ENCODE data around the gene HSPB8.

The HSPB8 gene

DNA sequence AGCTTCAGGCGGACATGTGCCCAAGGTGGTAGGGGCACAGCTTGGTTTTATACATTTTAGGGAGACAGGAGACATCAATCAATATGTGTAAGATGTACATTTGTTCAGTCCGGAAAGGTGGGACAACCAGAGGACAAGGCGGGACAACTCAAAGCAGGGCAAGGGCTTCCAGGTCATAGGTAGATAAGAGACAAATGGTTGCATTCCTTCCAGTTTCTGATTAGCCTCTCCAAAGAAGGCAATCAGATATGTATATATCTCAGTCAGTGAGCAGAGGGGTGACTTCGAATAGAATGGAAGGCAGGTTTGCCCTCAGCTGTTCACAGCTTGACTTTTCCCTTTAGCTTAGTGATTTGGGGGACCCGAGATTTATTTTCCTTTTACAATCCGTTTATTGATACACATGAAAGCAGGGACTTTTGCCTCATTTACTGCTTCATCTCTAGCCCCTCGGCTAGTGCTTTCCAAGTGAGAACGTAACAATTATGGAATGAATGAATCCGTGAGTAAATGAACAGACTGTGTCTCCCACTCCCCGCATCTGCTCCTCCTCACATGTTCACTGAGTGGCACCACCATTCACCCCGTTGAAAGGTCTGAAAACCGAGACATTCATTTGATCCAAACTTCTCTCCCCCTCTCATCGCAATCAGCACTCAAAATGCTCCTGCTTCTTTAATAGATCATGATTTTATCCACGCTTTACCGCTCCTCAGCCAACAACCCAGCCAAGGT, 6.9 kb upstream of the HSPB8 start:
- no peak for DNase-seq

DNA sequence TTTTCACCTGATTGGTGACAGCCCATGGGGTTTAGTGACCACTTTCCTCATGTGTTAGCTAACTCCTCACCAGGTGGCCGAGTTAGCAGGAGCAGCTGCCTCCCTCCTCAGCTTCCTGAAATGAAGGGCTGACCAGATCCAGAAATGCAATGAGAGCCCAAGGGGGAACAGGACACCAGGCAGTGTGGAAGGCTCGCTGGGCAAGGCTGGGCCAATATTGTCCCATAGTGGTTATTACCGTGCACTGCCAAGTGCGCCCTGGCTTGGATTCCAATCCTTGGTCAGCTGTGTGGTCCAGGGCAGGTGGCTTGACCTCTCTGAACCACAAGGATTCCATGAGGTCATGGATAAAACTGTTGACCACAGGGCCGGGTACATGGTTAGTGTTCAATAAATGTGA, 3.6 kb upstream of the HSPB8 start:
- DNase-seq = no peak

- no peak for DNase-seq
Measured at GRCh38 chr12:119176267-119177055, 2.3 kb upstream of the HSPB8 start.

DNA sequence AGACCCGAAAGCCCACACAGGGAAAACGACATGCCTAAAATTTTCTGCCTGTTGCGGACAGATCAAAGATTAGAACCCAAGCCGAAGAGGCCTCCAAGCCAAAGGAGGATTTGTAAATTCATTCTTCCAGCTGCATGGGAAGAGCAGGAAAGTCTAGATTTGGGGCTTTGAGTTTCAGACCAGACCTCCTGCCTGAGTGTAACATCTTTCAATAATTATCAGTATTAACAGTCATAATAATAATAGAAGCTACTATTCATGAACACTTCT, 1.7 kb upstream of the HSPB8 start:
- no peak for DNase-seq

DNA sequence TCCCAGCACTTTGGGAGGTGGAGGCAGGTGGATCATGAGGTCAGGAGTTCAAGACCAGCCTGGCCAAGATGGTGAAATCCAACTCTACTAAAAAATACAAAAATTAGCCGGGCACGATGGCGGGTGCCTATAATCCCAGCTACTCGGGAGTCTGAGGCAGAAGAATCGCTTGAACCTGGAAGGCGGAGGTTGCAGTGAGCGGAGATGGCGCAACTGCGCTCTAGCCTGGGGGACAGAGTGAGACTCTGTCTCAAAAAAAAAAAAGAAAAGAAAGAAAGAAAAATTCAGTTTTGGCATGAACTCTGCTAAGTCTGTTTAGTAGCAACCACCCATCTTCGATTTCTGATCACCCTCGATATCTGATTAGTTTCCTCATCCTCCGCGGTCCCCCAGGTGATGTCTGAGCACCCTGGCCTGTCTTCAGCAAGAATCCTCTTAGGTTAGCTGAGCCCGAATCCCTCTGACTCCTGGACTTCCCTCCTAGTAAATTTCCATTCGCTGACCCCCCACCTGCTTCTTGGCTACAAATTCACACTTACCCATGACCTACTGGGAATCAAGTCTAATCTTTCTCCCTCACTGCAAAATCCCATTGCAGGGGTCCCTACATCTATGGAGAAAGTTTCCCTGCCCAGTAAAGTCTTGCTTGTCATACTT, 879 bp upstream of the HSPB8 start:
- no peak for DNase-seq

DNA sequence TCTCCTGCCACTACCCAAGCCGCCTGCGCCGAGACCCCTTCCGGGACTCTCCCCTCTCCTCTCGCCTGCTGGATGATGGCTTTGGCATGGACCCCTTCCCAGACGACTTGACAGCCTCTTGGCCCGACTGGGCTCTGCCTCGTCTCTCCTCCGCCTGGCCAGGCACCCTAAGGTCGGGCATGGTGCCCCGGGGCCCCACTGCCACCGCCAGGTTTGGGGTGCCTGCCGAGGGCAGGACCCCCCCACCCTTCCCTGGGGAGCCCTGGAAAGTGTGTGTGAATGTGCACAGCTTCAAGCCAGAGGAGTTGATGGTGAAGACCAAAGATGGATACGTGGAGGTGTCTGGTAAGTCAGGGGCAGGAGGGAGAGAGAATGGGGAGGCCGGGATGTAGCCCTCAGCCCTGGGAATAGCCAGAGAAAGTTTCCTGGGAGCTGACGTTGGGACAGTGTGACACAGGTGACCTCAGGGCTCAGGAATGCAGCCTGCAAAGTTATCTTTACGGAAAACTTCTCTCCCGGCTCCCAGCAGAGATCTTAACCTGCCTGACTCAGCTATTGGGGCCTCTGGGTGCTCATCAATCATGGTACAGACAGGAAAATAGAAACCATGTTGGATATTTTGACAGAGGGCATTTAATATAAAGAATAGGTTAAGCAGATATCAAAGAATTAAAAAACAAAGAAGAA, 747 bp downstream of the HSPB8 start:
- no peak for DNase-seq

GRCh38 chr12:119180380-119181040, 1.8 kb downstream of the HSPB8 start:
- DNase-seq = no peak

DNA sequence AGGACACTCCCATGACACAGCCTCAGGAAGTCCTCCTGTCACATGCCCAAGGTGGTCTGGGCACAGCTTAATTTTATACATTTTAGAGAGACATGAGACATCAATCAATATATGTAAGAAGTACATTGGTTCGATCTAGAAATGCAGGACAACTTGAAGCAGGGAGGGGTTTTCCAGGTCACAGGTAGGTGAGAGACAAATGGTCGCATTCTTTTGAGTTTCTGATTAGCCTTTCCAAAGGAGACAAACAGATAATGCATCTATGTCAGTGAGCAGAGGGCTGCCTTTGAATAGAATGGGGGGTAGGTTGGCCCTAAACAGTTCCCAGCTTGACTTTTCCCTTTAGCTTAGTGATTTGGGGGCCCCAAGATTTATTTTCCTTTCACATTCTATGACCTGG, 2.5 kb downstream of the HSPB8 start:
- DNase-seq = no peak

- DNase-seq = no peak
Measured at GRCh38 chr12:119181944-119182343, 3.2 kb downstream of the HSPB8 start.

GRCh38 chr12:119182701-119183493, 4.2 kb downstream of the HSPB8 start:
- DNase-seq = no peak

DNA sequence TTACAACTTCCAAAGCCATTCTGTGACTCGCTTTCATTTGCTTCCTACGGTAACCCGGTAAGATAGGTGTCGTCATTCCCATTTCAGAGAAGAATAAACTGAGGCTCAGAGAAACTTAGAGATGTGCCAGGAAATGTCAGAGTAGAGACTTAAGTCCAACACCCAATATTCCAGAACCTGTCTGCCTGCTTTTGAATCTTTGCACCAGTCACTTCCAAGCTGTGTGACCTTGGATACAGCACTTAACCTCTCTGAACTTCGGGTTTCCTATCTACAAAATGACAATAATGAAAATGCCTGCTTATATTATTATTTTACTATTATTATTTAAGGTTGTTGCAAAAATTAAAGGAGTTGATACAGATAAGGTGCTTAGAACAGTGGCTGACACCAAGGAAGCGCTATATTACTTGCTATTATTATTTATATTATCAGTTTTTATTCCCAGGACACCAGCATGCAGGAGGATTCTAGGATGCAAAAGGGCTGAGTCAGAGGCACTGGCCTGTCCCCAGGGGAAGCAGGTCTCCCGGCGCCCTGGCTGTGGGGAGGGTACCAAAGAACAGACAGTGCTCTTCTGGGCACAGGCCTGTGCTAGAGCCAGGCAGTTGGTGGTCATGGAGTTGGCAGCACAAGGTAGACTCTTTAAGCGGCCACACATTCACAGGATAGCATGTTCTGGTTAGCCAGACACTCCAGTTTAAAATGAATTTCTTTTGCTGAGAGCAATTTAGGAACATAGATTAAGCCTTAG, 5.4 kb downstream of the HSPB8 start:
- DNase-seq = no peak

- no peak for DNase-seq
Measured at GRCh38 chr12:119195256-119195655, 16.5 kb downstream of the HSPB8 start.

DNA sequence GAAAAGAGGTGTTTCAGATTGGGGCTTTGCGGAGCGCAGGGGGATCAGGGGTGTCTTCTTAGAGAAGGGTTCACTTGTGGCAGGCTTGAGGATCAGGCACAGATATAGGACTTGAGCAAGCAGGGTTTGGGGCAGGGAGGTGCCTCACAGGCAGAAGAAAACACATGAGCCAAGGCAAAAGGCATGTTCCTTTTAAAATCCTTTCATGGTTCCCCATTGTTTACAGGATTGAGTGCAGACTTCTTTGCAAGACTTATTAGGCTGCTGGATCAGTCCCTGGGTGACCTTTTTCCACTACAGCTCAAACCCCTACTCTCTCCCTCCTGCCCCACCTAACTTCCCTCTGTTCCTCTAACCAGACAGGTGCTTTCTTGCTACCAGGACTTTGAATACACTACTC, 19.7 kb downstream of the HSPB8 start:
- no peak for DNase-seq

DNA sequence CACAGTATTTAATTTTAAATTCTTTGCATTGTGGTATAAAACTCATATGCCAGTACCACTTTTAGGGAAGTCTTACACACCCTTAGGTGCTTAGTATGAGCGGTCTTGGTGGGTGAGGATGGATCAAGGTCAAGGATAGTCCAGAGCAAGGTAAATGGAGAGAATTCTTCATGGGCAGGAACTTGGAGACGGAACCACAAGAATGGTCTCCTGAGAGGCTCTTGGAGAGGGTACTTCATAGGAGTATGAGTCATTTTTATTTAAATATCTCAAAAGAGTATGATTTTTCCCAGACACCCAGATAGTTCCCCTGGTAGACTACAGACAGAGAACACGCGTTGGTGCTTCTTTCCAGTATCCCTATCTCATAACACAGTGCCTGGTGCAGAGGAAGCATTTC, 21.9 kb downstream of the HSPB8 start:
- no peak for DNase-seq

DNA sequence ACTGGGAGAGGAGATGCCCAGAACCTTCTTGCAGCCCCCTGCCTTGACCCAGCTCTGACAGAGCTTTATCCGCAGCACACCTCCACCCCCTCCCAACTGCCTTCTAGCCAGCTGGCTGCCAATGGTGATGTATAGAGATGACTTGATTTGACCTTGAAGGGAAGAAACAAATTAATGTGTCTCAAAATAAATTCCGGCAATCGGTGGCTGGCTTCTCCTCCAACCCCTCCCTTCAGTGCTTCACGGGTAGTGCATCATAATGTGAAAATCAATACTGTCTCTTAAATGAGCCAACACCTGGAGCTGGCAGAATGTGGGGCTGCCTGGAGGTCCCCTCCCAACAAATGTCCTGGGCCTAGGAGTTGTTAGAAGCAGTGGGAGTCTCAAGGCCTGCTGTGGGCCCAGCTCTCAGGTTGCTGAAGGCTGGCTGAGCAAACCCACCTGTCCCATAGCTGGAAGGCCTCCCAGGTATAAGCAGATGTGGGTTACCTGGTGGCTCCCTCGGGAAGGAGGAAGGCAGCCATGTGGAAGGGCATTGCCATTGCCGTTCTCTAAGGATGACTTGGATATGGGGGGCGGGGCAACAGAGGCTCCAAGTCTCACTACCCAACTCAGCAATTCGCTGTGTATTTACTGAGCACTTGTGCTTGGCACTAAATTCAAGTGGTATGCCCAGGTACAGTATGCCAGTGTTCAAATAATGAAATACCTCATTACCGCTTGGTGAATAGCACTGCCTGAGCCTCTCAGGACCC, 23.2 kb downstream of the HSPB8 start:
- DNase-seq = no peak

DNA sequence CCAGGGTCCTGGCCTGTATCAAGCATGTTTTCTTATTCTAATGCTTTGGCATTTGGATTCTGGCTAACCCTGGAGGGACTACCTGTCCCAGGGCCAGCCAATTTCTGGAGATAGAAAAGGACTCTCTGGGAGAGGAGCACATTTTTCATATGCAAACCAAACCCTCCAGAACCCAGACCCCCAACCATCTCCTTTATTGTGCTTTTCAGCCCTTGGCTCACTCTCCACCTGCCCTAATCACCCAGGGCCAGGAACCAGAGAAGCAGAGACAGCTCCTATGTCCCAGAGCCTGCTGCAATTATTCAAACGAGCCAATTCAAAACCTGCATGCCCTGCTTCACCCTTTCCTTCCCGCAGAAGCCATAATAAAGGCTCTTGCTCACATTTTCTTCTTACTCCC, 23.8 kb downstream of the HSPB8 start:
- no peak for DNase-seq

DNA sequence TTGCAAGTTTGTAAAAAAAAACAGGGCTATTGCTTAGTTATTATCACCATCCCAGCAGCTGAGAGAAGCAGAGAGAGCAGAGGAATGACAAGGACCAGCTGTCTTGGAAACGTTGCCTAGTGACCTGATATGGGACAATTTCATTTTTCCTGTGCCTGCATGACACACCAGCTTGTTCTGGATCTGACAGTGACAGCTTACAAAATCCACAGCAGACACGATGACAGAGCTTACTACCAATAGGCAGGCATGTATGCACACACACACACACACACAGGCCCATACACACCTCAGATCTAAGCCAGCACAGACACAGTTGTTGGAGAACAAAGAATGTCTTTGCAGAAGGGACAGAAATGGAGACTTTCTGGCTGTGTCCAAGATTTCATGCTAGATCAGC, 25.4 kb downstream of the HSPB8 start:
- no peak for DNase-seq

DNA sequence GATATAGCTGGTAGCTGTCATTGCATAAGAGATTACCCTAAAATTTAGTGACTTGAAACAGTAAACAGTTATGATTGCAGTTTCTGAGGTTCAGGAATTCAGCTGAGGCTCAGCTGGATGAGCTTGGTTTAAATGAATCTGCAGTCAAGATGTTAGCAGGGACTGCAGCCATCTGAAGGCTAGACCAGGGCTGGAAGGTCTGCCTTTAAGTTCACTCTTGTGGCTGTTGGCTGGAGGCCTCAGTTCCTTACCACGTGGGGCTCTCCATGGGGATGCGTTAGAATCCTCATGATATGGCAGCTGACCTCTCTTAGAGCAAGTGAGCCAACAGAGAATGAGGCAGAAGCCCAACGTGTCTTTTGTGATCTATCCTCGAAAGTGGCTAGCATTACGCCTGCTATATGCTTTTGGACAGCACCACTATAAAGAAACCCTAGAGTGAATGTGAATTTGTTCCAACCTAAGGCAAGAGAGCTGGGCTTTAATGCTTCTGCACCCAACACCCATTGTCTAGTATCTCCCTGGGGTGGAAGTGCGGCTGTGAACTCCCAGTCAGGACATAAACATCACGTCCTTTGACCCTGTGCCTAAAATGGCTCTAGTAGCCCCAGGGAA, 26.0 kb downstream of the HSPB8 start:
- no peak for DNase-seq

- DNase-seq = no peak
Measured at GRCh38 chr12:119206348-119207062, 27.8 kb downstream of the HSPB8 start.
